ENCODE measurements around the gene TPP2.

DNA sequence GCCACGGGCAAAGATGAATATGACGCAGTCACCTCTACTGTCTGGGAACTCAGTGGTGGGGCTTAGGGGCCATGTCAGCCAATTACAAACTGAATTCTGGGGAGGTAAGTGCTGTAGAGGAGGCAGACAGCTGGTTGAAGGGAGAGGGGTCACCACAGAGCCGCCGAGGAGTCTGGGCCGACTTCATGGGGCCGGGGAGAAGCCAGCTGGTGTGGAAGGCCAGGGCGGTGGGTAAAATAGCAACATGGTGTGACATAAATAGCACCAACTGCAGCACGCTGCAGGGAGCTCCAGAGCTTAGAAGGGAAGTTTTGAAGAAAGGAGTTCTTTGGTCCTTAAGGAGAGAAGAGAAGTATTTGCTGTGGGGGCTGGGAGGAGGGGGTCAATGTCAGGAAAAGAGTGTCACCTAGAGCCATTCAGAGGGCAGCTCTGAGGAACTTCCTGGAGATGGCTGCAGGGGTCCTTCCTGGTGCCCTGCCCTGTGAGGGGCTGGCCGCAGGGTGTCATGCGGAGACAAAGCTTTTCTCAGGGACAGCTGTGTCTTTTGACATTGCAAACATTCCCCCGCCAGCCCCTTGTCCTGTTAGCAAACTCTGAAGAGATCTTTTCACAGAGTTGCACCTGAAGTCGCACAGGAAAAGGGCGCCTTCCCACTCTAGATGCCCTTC is 91.7 kb downstream of the TPP2 start:
- no peak for TF ChIP-seq POLR2A (IDR thresholded peaks at IDR 0.05; ENCODE audit: low read length)
- no peak for TF ChIP-seq GATA1 (IDR thresholded peaks at IDR 0.05; ENCODE audit: low read depth, low read length)

Data from erythroblast (primary cell).